HG03558 (cell line): Measurements from ENCODE around the gene CNTD1.
"Not testable (repeated sequence)": the region's sequence is repeated elsewhere in the genome, so short reads cannot be mapped to it uniquely, and the experiment has no call there.

ENCODE experiments used
- ATAC-seq: cut with Tn5 transposase; IDR thresholded peaks from one replicate; pipeline ENCODE4 v1.9.1; 2021; ENCODE audit warnings: moderate number of reproducible peaks; ENCODE audit not compliant: unreplicated experiment; ENCODE audit errors: extremely low read depth

CNTD1 gene

GRCh38 chr17:42798383-42799380 is at the start of gene CNTD1, which contains the start of gene COA3:
Gene CNTD1 (plus strand): TSS chr17:42798861. CDS start chr17:42799068, 207 bp downstream.
Gene COA3 (minus strand): TSS chr17:42798704. CDS start chr17:42798681, 23 bp downstream.
- ATAC-seq, result no peak

DNA sequence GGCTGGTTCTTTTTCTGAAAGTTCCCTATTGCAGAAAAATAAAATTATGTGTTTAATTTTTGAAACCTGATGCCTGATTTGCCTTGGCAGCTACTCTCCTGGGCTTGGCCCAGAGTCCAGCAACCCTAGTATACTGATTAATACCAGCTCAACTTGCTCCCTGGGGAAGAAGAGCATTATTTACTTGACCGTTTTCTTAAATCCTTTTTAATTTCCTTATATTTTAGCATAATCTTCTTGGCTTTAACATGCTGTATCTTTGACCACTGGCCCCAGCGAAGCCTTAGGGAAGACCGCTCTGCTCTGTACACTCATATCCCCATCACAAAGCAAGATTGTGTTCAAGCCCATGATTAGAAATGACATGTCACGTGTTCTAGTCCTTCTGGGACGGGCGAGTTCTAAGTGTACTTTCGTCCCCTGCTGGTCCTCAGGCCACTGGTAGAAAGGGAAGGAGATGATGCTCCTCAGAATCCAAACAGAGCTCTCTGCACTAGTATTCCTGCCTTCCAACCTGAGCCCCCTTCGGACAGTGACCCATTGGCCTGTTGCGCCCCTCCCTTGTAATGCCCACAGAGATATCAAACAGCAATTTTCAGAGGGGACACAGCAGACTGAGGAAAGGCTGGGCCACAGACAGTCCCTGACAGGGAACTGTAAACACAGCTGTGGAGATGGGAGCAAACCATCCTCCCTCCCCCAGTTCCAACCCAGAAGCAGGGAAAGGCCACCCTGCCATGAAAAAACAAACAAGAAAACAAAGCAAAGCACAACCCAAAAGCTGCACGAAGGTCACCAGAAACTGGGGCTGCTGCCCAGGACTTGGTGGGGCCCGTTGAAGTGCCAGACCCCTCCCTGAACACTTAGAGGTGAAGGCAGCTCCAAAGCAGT is 49.5 kb upstream of the CNTD1 start:
- ATAC-seq, result no peak

- ATAC-seq, result no peak
These were observed 47.8 kb upstream of the CNTD1 start for GRCh38 chr17:42750739-42751344.

- ATAC-seq, result no peak
These were observed 47.0 kb upstream of the CNTD1 start for GRCh38 chr17:42751628-42752027.

DNA sequence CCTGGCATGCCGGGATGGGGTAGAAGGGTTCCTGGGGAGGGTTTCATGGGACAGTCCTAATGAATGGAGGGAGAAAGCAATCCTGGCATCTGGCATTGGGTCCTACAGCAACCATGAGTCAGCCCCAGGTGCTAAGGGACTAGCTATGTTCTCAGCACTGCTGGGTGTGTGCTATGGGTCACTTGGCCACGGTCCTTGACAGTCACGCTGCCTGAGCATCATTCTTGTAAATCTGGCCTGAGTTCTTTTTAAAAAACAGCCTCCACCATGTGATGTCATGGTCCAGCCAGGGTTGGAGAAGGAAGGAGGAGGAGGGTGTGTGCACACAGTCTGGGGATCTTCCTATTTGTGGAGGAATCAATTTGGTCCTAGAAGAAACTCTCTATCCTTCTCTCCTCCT is 43.9 kb upstream of the CNTD1 start:
- ATAC-seq, result no peak

DNA sequence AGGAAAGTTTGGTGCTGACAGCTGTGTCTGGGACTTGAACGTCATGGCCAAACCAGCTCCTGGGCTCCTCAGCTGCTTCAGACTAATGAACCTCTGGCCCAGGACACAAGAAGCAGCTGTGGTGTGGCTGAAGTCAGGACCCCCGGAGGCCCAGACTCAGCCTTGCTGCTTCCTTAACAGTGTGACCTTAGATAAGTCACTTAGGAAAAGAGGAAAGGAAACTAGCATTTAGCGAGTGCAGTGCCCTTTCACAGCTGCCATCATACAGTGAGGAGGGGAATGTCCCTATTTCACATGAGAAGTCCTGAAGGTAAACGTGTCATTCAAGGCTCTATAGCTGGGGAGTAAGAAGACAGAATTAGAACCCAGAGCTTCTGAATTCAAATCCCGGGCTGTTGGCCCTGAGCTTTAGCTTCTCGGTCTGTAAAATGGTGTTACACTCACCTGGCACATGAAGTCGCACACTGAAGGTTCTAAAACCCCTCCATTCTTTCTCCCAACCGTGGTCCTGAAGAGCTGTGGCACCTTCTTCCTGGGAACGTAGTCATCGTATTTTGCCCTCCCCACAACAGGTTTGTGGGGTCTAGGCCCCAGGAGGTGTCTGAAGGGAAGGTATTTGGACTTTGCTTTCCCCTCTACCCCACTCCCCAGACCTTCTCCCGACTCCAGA is 38.5 kb upstream of the CNTD1 start:
- ATAC-seq, result no peak

DNA sequence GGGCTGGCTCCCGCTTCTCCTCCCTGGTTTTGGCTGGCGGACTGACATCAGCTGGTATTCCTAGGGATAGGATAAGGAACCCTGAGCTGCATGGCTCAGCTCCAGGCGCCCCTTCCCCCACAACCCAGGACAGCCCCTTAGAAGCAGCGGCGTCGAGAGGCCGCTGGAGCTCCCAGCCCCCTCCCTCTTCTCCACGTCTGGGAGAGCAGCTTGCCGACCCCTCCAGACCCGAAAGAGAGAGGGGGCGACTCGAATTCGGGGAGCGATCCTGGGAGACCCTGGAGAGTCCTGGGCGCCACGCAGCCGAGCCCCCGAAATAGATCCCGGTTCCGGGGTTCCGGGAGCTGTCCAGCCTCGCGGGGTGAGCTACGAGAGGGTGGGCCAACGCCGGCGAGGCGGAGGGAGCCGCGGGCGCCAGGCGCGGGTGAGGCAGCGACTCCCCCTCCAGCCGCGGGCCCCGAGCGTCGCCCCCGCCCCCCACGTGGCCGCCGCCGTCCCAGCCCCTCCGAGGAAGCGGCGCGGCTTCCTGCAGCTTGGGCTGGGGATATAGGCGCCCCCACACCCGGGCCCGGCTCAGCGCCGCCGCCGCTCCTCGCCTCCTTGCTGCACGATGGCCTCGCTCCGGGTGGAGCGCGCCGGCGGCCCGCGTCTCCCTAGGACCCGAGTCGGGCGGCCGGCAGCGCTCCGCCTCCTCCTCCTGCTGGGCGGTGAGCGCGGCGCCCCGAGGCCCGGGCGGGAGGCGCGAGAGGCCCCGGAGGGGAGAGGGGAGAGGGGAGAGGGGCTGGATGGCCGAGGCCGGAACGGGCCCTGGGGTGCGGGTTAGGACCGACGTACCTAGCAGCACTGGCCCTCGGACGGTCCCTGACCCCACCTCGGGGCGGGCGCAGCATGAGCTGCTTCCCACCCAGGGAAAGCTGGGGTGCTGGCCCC is 37.7 kb upstream of the CNTD1 start, which contains the start of gene RAMP2:
Gene RAMP2 (plus strand): TSS at position 576 of the 930 bp plus-strand sequence. CDS start 35 bp downstream, at position 611.
- ATAC-seq, result no peak

GRCh38 chr17:42761638-42762037 is 37.0 kb upstream of the CNTD1 start:
- ATAC-seq, result no peak

- ATAC-seq, result no peak
These were observed 32.5 kb upstream of the CNTD1 start for GRCh38 chr17:42766124-42766523.

- ATAC-seq, result no peak
These were observed 31.1 kb upstream of the CNTD1 start for GRCh38 chr17:42767512-42767911.

DNA sequence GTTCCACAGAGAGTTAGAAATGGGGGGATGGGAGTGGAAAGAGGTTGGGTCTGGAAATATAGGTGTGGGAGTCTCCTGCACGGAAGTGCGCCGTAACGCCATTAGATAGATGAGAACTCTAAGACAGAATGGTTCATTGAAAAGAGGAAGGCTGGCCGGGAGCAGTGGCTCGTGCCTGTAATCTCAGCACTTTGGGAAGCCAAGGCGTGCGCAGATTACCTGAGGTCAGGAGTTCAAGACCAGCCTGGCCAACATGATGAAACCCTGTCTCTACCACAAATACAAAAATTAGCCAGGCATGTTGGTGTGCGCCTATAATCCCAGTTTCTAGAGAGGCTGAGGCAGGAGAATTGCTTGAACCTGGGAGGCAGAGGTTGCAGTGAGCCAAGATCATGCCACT is 30.7 kb upstream of the CNTD1 start:
- ATAC-seq, result not testable (repeated sequence)

GRCh38 chr17:42769964-42770363 is 28.7 kb upstream of the CNTD1 start:
- not testable (repeated sequence) for ATAC-seq

GRCh38 chr17:42772945-42773289 is 25.7 kb upstream of the CNTD1 start:
- no peak for ATAC-seq

DNA sequence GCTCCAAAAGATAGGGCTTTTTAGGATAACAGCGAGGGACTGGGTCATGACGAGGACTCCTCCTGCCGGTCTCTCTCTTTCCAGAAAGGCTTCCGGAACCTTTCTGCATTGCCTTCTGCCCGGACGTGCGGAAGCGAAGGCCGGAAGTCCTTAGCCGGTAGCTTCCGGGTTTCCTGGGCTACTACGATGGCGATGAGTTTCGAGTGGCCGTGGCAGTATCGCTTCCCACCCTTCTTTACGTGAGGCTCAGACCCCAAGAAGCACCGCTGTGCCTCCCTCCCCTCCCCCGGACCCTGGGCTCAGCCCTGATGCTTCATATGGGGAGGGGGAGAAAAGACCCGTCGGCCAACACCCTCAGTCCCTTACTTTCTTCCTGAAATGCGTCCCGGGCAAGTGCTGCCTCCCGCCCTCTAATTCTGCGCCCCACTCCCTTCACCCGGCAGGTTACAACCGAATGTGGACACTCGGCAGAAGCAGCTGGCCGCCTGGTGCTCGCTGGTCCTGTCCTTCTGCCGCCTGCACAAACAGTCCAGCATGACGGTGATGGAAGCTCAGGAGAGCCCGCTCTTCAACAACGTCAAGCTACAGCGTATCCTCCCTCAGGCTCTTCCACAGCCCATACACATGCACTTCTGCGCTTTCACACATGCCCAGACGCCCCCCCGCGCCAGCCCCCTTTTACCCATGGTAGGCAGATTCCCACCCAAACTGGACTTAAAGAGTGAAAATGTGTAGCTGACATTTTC is 25.2 kb upstream of the CNTD1 start, which contains the start of gene VPS25:
Gene VPS25 (plus strand): TSS at position 160 of the 746 bp plus-strand sequence. CDS start 27 bp downstream, at position 187.
- ATAC-seq, result no peak

DNA sequence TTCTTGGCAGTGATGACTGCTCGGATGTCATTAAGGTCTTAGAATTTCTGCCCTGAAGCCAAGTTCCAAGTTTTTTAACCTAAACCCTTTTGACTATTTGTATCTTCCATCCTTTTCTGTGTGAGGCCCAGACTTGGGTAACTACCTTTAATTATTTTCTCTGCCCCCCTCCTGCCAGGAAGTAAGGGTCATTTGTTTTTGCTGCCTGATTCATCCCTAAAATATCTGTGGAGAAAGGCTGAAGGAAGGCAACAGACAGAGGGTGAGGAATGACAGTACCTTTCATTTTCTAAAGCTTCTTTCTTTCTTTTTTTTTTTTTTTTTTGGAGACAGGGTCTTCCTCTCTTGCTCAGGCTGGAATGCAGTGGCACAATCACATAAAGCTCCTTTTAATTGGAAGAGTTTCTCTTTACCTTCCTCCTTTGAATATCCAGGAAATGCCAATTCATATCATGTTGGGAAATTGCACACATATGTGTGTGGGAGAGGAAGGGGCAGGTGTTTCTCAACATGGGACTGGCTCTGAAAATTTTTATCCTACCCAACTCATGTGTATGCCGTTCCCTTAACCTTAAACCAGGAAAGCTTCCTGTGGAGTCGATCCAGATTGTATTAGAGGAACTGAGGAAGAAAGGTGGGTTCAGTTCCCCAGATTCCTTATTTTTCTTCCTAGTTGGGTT is 24.5 kb upstream of the CNTD1 start:
- no peak for ATAC-seq

GRCh38 chr17:42775534-42776098 is 23.0 kb upstream of the CNTD1 start:
- ATAC-seq, result no peak

DNA sequence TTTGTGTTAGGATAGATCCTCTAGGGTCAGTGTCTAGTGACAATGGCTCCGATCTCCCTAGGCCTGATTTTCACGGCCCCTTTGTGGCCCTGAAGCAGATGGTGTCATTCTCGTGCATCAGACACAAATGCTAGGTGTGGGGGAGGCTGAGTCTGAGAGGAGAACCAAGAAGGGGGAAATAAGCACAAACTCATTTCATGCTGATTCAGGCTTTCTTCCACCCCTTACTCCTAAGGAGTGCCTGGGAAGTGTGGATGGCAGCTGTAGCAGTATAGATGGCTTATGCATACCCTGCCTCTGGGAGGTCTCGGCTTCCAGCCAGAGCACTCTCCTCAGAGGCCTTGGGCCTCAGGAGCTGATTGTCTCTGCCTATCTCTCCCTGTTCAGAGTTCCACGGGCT is 20.1 kb upstream of the CNTD1 start:
- no peak for ATAC-seq
